ENCODE measurements around the gene HMBS. TPM values are rescaled to one million over a fixed set of nuclear protein-coding genes. Genes with fewer than 3 reads are reported as not detected.
"Not testable (repeated sequence)": the region's sequence is repeated elsewhere in the genome, so short reads cannot be mapped to it uniquely, and the experiment has no call there.

HMBS gene
- total and polyA plus RNA-seq, 11 donors: 8.1 to 34.0 (median 16.6) TPM

- Histone ChIP-seq H3K9me3 (no peaks in the 10 kb centered on the region), H3K27me3 (no peaks in the 10 kb centered on the region), H3K36me3 (peaks cover 0 to 75% (median 66%) of the 10 kb centered on the region in 9 donors), H3K27ac (peak overlapping the region in 1 of 12 donors; percentile 15), H3K4me3 (no peak overlapping the region), H3K4me1 (peaks cover 5 to 38% (median 14%) of the 10 kb centered on the region in 12 donors)
- WGBS, 4 donors: 51 to 63% (median 56%) methylated on average over 5 of the region's 5 CpGs
- DNase-seq (no peak), ATAC-seq (no peak)
- no peak for TF ChIP-seq POLR2A (IDR thresholded peaks at IDR 0.05)
- TF ChIP-seq, protein P1, sequence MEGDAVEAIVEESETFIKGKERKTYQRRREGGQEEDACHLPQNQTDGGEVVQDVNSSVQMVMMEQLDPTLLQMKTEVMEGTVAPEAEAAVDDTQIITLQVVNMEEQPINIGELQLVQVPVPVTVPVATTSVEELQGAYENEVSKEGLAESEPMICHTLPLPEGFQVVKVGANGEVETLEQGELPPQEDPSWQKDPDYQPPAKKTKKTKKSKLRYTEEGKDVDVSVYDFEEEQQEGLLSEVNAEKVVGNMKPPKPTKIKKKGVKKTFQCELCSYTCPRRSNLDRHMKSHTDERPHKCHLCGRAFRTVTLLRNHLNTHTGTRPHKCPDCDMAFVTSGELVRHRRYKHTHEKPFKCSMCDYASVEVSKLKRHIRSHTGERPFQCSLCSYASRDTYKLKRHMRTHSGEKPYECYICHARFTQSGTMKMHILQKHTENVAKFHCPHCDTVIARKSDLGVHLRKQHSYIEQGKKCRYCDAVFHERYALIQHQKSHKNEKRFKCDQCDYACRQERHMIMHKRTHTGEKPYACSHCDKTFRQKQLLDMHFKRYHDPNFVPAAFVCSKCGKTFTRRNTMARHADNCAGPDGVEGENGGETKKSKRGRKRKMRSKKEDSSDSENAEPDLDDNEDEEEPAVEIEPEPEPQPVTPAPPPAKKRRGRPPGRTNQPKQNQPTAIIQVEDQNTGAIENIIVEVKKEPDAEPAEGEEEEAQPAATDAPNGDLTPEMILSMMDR (IDR thresholded peaks at IDR 0.05): no peak
- intact Hi-C loops (cut with DNase I): loop anchor here in 1 of 10 donors (5.0 kb wide), 1 partner anchor 34 kb away; no protein-coding TSS in a partner anchor
Measured at GRCh38 chr11:119126675-119127268, 42.1 kb downstream of the HMBS start.

- Histone ChIP-seq H3K36me3 (peaks cover 0 to 87% (median 82%) of the 10 kb centered on the region in 9 donors), H3K27ac (no peak overlapping the region), H3K4me3 (no peak overlapping the region), H3K9me3 (no peaks in the 10 kb centered on the region), H3K27me3 (no peaks in the 10 kb centered on the region), H3K4me1 (peaks cover 0 to 22% (median 2%) of the 10 kb centered on the region in 12 donors)
- WGBS, 4 donors: 60 to 65% (median 62%) methylated on average over 3 of the region's 3 CpGs
- intact Hi-C loops (cut with DNase I): loop anchor here in 1 of 10 donors (10.0 kb wide), 1 partner anchor 154 kb away; no protein-coding TSS in a partner anchor
- ATAC-seq (no peak), DNase-seq (no peak)
- TF ChIP-seq POLR2A (IDR thresholded peaks at IDR 0.05): no peak
- TF ChIP-seq, protein P1 (IDR thresholded peaks at IDR 0.05): no peak
Measured at GRCh38 chr11:119130662-119131061, 46.0 kb downstream of the HMBS start.

DNA sequence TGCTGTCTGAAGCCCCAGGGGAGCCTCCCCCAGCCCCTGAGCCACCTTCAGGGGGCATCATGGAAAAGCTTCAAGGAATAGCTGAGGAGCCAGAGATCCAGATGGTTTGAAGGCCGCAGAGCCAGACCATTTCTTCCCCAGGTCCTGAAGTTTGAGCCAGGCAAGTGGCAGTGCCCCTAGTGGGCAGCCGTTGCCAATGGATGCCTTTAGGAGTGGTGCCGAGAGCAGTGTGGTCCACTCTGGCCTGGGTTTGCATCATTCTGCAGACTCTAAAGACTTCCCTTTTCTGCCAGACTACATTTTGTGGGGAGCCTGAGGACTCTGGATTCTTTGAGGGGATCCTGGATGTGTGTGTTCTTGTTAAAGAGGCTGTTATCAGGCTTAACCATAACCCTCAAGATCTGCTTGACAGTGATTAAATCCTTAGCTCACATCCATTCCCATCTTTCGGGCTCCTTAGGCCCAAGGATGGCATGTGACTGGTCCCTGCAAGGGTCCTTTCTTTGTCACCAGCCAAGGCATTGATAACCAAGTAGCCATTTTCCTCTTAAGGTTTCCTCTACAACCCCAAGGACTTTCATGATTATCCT lies 49.8 kb downstream of the HMBS start:
- ATAC-seq: peak in 2 of 4 donors; percentile 41 to 62
- Histone ChIP-seq H3K27me3 (no peaks in the 10 kb centered on the region), H3K27ac (no peak overlapping the region), H3K4me3 (no peak overlapping the region), H3K4me1 (peaks cover 0 to 21% (median 0%) of the 10 kb centered on the region in 12 donors), H3K9me3 (no peaks in the 10 kb centered on the region), H3K36me3 (peaks cover 0 to 60% (median 56%) of the 10 kb centered on the region in 9 donors)
- no peak for DNase-seq
- intact Hi-C loops (cut with DNase I): loop anchor here in 1 of 10 donors (10.0 kb wide), 1 partner anchor 150 kb away; no protein-coding TSS in a partner anchor
- TF ChIP-seq, protein P1 (IDR thresholded peaks at IDR 0.05): peak in 10 of 12 donors; percentile 21 to 51 (median 34)
- TF ChIP-seq POLR2A (IDR thresholded peaks at IDR 0.05): no peak
- 63 to 80% (median 75%) methylated on average over 4 of the region's 4 CpGs for WGBS, 4 donors

GRCh38 chr11:119139276-119139675 lies 54.6 kb downstream of the HMBS start:
- H3K36me3 ChIP-seq: peaks cover 0 to 12% (median 8%) of the 10 kb centered on the region in 9 donors
- not testable (repeated sequence) for H3K4me3 ChIP-seq, H3K27me3 ChIP-seq, ATAC-seq, H3K9me3 ChIP-seq, H3K27ac ChIP-seq, DNase-seq
- H3K4me1 ChIP-seq: peaks cover 0 to 10% (median 0%) of the 10 kb centered on the region in 12 donors
- intact Hi-C loops (cut with DNase I): loop anchor here in 1 of 10 donors (10.0 kb wide), 1 partner anchor 146 kb away; no protein-coding TSS in a partner anchor
- whole genome bisulfite sequencing, 4 donors: 90 to 93% (median 92%) methylated on average over 10 of the region's 10 CpGs

Other genes with a start within 250 kb of the HMBS start
- gene CXCR5, start 201.0 kb upstream of the HMBS start, total RNA-seq: under 1 TPM in 1 of 9 donors, not detected in 8; 0.11 TPM
- under 1 TPM; 0.25 to 0.27 TPM for gene CXCR5, start 201.0 kb upstream of the HMBS start, polyA plus RNA-seq
- 10 to 100 TPM; 33.4 to 80.3 (median 44.3) TPM for gene BCL9L, start 159.0 kb upstream of the HMBS start, total RNA-seq
- gene BCL9L, start 159.0 kb upstream of the HMBS start, polyA plus RNA-seq: 100 to 1,000 TPM in 1 of 2 donors, 10 to 100 TPM in 1; 28.0 to 102 TPM
- gene UPK2, start 128.6 kb upstream of the HMBS start, total RNA-seq: not detected
- not detected for gene UPK2, start 128.6 kb upstream of the HMBS start, polyA plus RNA-seq
- not detected for gene FOXR1, start 113.1 kb upstream of the HMBS start, total RNA-seq
- not detected for gene FOXR1, start 113.1 kb upstream of the HMBS start, polyA plus RNA-seq
- 10 to 100 TPM in 6 of 9 donors, 1 to 10 TPM in 3; 7.9 to 15.8 (median 11.7) TPM for gene CENATAC, start 86.7 kb upstream of the HMBS start, total RNA-seq
- gene CENATAC, start 86.7 kb upstream of the HMBS start, polyA plus RNA-seq: 10 to 100 TPM in 1 of 2 donors, 1 to 10 TPM in 1; 9.5 to 27.3 TPM
- 1,000 to 10,000 TPM in 2 of 9 donors, 100 to 1,000 TPM in 7; 719 to 1,307 (median 821) TPM for gene RPS25, start 66.5 kb upstream of the HMBS start, total RNA-seq
- 1,000 to 10,000 TPM; 1,773 to 1,882 TPM for gene RPS25, start 66.5 kb upstream of the HMBS start, polyA plus RNA-seq
- 10 to 100 TPM; 31.9 to 57.1 (median 44.4) TPM for gene TRAPPC4, start 66.1 kb upstream of the HMBS start, total RNA-seq
- 10 to 100 TPM; 21.5 to 74.8 TPM for gene TRAPPC4, start 66.1 kb upstream of the HMBS start, polyA plus RNA-seq
- gene SLC37A4, start 54.0 kb upstream of the HMBS start, total RNA-seq: 10 to 100 TPM in 3 of 9 donors, 1 to 10 TPM in 6; 4.5 to 18.5 (median 7.7) TPM
- 10 to 100 TPM in 1 of 2 donors, 1 to 10 TPM in 1; 7.4 to 10.1 TPM for gene SLC37A4, start 54.0 kb upstream of the HMBS start, polyA plus RNA-seq
- gene HYOU1, start 27.7 kb upstream of the HMBS start, total RNA-seq: 100 to 1,000 TPM in 1 of 9 donors, 10 to 100 TPM in 8; 45.9 to 104 (median 68.6) TPM
- 100 to 1,000 TPM in 1 of 2 donors, 10 to 100 TPM in 1; 34.7 to 260 TPM for gene HYOU1, start 27.7 kb upstream of the HMBS start, polyA plus RNA-seq
- 10 to 100 TPM; 18.7 to 33.3 (median 21.5) TPM for gene VPS11, start 17.1 kb upstream of the HMBS start, total RNA-seq
- 10 to 100 TPM; 21.7 to 27.1 TPM for gene VPS11, start 17.1 kb upstream of the HMBS start, polyA plus RNA-seq
- 10 to 100 TPM; 11.2 to 32.4 (median 16.5) TPM for gene DPAGT1, start 17.0 kb downstream of the HMBS start, total RNA-seq
- gene DPAGT1, start 17.0 kb downstream of the HMBS start, polyA plus RNA-seq: 10 to 100 TPM; 13.4 to 32.9 TPM
- gene C2CD2L, start 22.5 kb downstream of the HMBS start, total RNA-seq: 10 to 100 TPM in 5 of 9 donors, 1 to 10 TPM in 4; 7.1 to 18.3 (median 11.2) TPM
- 10 to 100 TPM in 1 of 2 donors, 1 to 10 TPM in 1; 6.6 to 17.7 TPM for gene C2CD2L, start 22.5 kb downstream of the HMBS start, polyA plus RNA-seq
- gene HINFP, start 36.7 kb downstream of the HMBS start, total RNA-seq: 10 to 100 TPM in 7 of 9 donors, 1 to 10 TPM in 2; 9.4 to 16.3 (median 12.8) TPM
- 10 to 100 TPM; 10.8 to 12.9 TPM for gene HINFP, start 36.7 kb downstream of the HMBS start, polyA plus RNA-seq
- 1 to 10 TPM in 4 of 9 donors, under 1 TPM in 5; 0.38 to 2.1 (median 0.98) TPM for gene ABCG4, start 64.2 kb downstream of the HMBS start, total RNA-seq
- gene ABCG4, start 64.2 kb downstream of the HMBS start, polyA plus RNA-seq: 1 to 10 TPM in 1 of 2 donors, under 1 TPM in 1; 0.25 to 1.1 TPM
- gene NLRX1, start 83.8 kb downstream of the HMBS start, total RNA-seq: 10 to 100 TPM; 19.7 to 47.0 (median 30.7) TPM
- 10 to 100 TPM; 10.6 to 13.7 TPM for gene NLRX1, start 83.8 kb downstream of the HMBS start, polyA plus RNA-seq
- gene NHERF4, start 100.6 kb downstream of the HMBS start, total RNA-seq: 1 to 10 TPM in 1 of 9 donors, not detected in 8; 3.7 TPM
- gene NHERF4, start 100.6 kb downstream of the HMBS start, polyA plus RNA-seq: not detected
- 10 to 100 TPM in 3 of 9 donors, 1 to 10 TPM in 6; 6.1 to 20.4 (median 9.5) TPM for gene CBL, start 121.5 kb downstream of the HMBS start, total RNA-seq
- 1 to 10 TPM; 3.1 to 5.8 TPM for gene CBL, start 121.5 kb downstream of the HMBS start, polyA plus RNA-seq
- 100 to 1,000 TPM in 6 of 9 donors, 10 to 100 TPM in 3; 46.7 to 380 (median 110) TPM for gene MCAM, start 232.2 kb downstream of the HMBS start, total RNA-seq
- 100 to 1,000 TPM in 1 of 2 donors, 10 to 100 TPM in 1; 31.9 to 108 TPM for gene MCAM, start 232.2 kb downstream of the HMBS start, polyA plus RNA-seq
- gene RNF26, start 249.6 kb downstream of the HMBS start, total RNA-seq: 10 to 100 TPM in 8 of 9 donors, 1 to 10 TPM in 1; 8.1 to 22.4 (median 11.8) TPM
- gene RNF26, start 249.6 kb downstream of the HMBS start, polyA plus RNA-seq: 10 to 100 TPM in 1 of 2 donors, 1 to 10 TPM in 1; 6.2 to 17.6 TPM

Measured in heart left ventricle (tissue), 16 donors.